SK-N-SH treated with all-trans-retinoic acid at 6 μM for 48 hours (cell line): ENCODE results near the gene KIZ.

Source experiments
- ATAC-seq: fragments of 200-7000 bp; cut with Tn5 transposase; 3 replicates; pipeline ENCODE4 v1.9.1; 2020; ENCODE audit warnings: mild to moderate bottlenecking, moderate library complexity
- ARNTL ChIP-seq: fragments of 450-650 bp; formaldehyde crosslinking; IDR thresholded peaks from 2 replicates; pipeline ENCODE4 v1.5.0; 2020; ENCODE audit warnings: low read depth, mild to moderate bottlenecking, moderate library complexity, borderline replicate concordance
- BACH2 ChIP-seq: fragments of 250-450 bp; sonication (Bioruptor Pico); IDR thresholded peaks from 2 replicates; pipeline ENCODE4 v1.9.0; 2021; ENCODE audit warnings: mild to moderate bottlenecking, borderline replicate concordance
- CREB5 ChIP-seq: fragments of 250-450 bp; sonication (Bioruptor Pico); IDR thresholded peaks from 2 replicates; pipeline ENCODE4 v1.5.1; 2020; ENCODE audit warnings: low read depth, mild to moderate bottlenecking, moderate library complexity
- CSDC2 ChIP-seq: fragments of 250-450 bp; sonication (Bioruptor Pico); IDR thresholded peaks from 2 replicates; pipeline ENCODE4 v1.5.0; 2020; ENCODE audit warnings: mild to moderate bottlenecking, moderate library complexity
- CSRNP3 ChIP-seq: fragments of 250-450 bp; sonication (Bioruptor Pico); IDR thresholded peaks from 2 replicates; pipeline ENCODE4 v1.5.1; 2021; ENCODE audit warnings: mild to moderate bottlenecking, moderate library complexity
- ESRRG ChIP-seq: fragments of 250-450 bp; sonication (Bioruptor Pico); IDR thresholded peaks from 2 replicates; pipeline ENCODE4 v1.6.1; 2021; ENCODE audit warnings: mild to moderate bottlenecking
- GLIS3 ChIP-seq: fragments of 250-450 bp; sonication (Bioruptor Pico); IDR thresholded peaks from 2 replicates; pipeline ENCODE4 v1.5.0; 2020; ENCODE audit warnings: mild to moderate bottlenecking, moderate library complexity
- OSR1 ChIP-seq: fragments of 250-450 bp; sonication (Bioruptor Pico); IDR thresholded peaks from 2 replicates; pipeline ENCODE4 v1.8.0; 2022; ENCODE audit warnings: moderate library complexity, mild to moderate bottlenecking, inconsistent platforms
- PATZ1 ChIP-seq: fragments of 250-450 bp; sonication (Bioruptor Pico); IDR thresholded peaks from 2 replicates; pipeline ENCODE4 v1.8.0; 2020; ENCODE audit warnings: mild to moderate bottlenecking, moderate library complexity, borderline replicate concordance
- POU6F1 ChIP-seq: fragments of 250-450 bp; sonication (Bioruptor Pico); IDR thresholded peaks from 2 replicates; pipeline ENCODE4 v1.8.0; 2021; ENCODE audit warnings: low read depth, mild to moderate bottlenecking, moderate library complexity, borderline replicate concordance
- PPARA ChIP-seq: fragments of 250-450 bp; sonication (Bioruptor Pico); IDR thresholded peaks from 2 replicates; pipeline ENCODE4 v1.5.0; 2020; ENCODE audit warnings: mild to moderate bottlenecking, borderline replicate concordance
- SNAI2 ChIP-seq: fragments of 250-450 bp; sonication (Bioruptor Pico); IDR thresholded peaks from 2 replicates; pipeline ENCODE4 v1.5.0; 2020; ENCODE audit warnings: mild to moderate bottlenecking, moderate library complexity
- TCF4 ChIP-seq: fragments of 250-450 bp; sonication (Bioruptor Pico); IDR thresholded peaks from 2 replicates; pipeline ENCODE4 v1.8.0; 2021; ENCODE audit warnings: mild to moderate bottlenecking, moderate library complexity, borderline replicate concordance
- TSHZ2 ChIP-seq: fragments of 250-450 bp; sonication (Bioruptor Pico); IDR thresholded peaks from 2 replicates; pipeline ENCODE4 v1.5.0; 2020; ENCODE audit warnings: mild to moderate bottlenecking, moderate library complexity
- ZC3H10 ChIP-seq: fragments of 250-450 bp; sonication (Bioruptor Pico); IDR thresholded peaks from 2 replicates; pipeline ENCODE4 v1.5.1; 2021; ENCODE audit warnings: mild to moderate bottlenecking, moderate library complexity
- ZFP3 ChIP-seq: fragments of 250-450 bp; sonication (Bioruptor Pico); IDR thresholded peaks from 2 replicates; pipeline ENCODE4 v1.5.0; 2020; ENCODE audit warnings: mild to moderate bottlenecking, moderate library complexity
- ZFP30 ChIP-seq: fragments of 450-650 bp; formaldehyde crosslinking; IDR thresholded peaks from 2 replicates; pipeline ENCODE4 v1.5.0; 2022; ENCODE audit warnings: mild to moderate bottlenecking, moderate library complexity
- ZNF565 ChIP-seq: fragments of 450-650 bp; formaldehyde crosslinking; conservative IDR thresholded peaks from 2 replicates; pipeline ENCODE4 v1.5.0; 2020; ENCODE audit warnings: low read depth, mild to moderate bottlenecking, moderate library complexity
- ZNF70 ChIP-seq: fragments of 450-650 bp; formaldehyde crosslinking; IDR thresholded peaks from 2 replicates; pipeline ENCODE4 v1.5.0; 2020; ENCODE audit warnings: mild to moderate bottlenecking, moderate library complexity
- ZNF8 ChIP-seq: fragments of 450-650 bp; formaldehyde crosslinking; IDR thresholded peaks from 2 replicates; pipeline ENCODE4 v1.5.0; 2020; ENCODE audit warnings: mild to moderate bottlenecking, moderate library complexity

The KIZ gene

GRCh38 chr20:21209668-21210067 is 83.8 kb downstream of the KIZ start:
- TF ChIP-seq ZNF565 (no peak), TCF4 (CRISPR knock-in tag) (0 out of 2 replicates have a peak, but pooled peaks have one; percentile 36)
- ATAC-seq: no peak

GRCh38 chr20:21213691-21214090 is 87.8 kb downstream of the KIZ start:
- no peak for ATAC-seq
- TF ChIP-seq ZFP3: no peak
- no peak for TF ChIP-seq SNAI2 (CRISPR knock-in tag)
- TF ChIP-seq ZFP30 (CRISPR knock-in tag): no peak
- TF ChIP-seq POU6F1: no peak
- no peak for TF ChIP-seq ZC3H10 (CRISPR knock-in tag)
- TF ChIP-seq TCF4 (CRISPR knock-in tag): no peak
- TF ChIP-seq ZNF70 (CRISPR knock-in tag): no peak
- no peak for TF ChIP-seq PATZ1
- no peak for TF ChIP-seq ZNF8 (CRISPR knock-in tag)
- TF ChIP-seq PPARA (CRISPR knock-in tag): no peak
- TF ChIP-seq TSHZ2 (CRISPR knock-in tag): no peak
- TF ChIP-seq CSDC2 (CRISPR knock-in tag): no peak
- TF ChIP-seq OSR1 (CRISPR knock-in tag): no peak
- TF ChIP-seq CSRNP3: no peak
- no peak for TF ChIP-seq ARNTL
- TF ChIP-seq ZNF565: no peak
- TF ChIP-seq ESRRG (CRISPR knock-in tag): no peak
- TF ChIP-seq GLIS3 (CRISPR knock-in tag): no peak
- no peak for TF ChIP-seq CREB5
- no peak for TF ChIP-seq BACH2 (CRISPR knock-in tag)

GRCh38 chr20:21214431-21214830 is 88.5 kb downstream of the KIZ start:
- ATAC-seq: no peak
- TF ChIP-seq GLIS3 (CRISPR knock-in tag): no peak
- no peak for TF ChIP-seq ESRRG (CRISPR knock-in tag)
- no peak for TF ChIP-seq TCF4 (CRISPR knock-in tag)
- no peak for TF ChIP-seq PATZ1
- TF ChIP-seq ARNTL: no peak
- TF ChIP-seq, all 23 proteins: peak for 0
